Measurements from ENCODE around the gene GOLGA6B.
"Not testable (repeated sequence)": the region's sequence is repeated elsewhere in the genome, so short reads cannot be mapped to it uniquely, and the experiment has no call there.

GOLGA6B gene, protein sequence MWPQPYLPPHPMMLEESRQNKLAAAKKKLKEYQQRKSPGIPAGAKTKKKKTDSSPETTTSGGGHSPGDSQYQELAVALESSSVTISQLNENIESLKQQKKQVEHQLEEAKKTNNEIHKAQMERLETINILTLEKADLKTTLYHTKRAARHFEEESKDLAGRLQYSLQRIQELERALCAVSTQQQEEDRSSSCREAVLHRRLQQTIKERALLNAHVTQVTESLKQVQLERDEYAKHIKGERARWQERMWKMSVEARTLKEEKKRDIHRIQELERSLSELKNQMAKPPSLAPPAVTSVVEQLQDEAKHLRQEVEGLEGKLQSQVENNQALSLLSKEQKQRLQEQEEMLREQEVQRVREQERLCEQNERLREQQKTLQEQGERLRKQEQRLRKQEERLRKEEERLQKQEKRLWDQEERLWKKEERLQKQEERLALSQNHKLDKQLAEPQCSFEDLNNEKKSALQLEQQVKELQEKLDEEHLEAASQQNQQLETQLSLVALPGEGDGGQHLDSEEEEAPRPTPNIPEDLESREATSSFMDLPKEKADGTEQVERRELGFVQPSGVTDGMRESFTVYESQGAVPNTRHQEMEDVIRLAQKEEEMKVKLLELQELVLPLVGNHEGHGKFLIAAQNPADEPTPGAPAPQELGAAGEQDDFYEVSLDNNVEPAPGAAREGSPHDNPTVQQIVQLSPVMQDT
- total RNA-seq = 0.13 to 0.41 reads per million in 2 donors

DNA sequence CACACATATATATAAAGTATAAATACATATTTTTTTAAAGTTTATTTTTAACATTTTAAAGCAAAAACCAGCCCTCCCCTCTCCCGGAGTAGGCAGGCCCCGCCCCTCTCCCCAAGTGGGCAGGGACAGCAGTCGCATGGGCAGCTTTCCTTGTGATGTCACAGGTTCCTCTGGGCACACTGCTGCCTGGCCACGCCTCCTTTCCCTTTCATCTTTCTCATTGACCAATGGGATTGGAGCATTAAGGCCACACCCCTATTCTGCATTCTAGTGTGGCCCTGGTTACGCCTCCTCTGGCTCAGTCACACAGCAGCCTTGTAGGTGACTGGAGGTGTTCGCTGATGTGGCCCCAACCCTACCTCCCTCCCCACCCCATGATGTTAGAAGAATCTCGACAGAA is at the start of gene GOLGA6B:
Gene GOLGA6B (plus strand): TSS at position 301 of the 400 bp plus-strand sequence. CDS start 41 bp downstream, at position 342.
- not testable (repeated sequence) for DNase-seq

DNA sequence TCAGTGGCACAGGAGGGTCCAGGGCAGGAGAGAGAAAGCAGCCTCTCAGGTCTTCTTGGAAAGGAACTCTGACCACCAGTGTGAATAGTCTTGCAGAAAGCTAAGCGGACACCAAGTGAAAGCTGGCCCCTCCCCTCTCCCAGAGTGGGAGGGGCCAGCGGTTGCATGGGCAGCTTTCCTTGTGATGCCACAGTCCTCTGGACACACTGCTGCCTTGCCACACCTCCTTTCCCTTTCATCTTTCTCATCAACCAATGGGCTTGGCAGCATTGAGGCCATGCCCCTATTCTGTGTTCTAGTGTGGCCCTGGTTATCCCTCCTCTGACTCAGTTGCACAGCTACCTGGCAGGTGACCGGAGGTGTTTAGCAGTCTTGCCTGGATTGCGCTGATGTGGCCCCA is 49.7 kb upstream of the GOLGA6B start:
- DNase-seq = no peak

DNA sequence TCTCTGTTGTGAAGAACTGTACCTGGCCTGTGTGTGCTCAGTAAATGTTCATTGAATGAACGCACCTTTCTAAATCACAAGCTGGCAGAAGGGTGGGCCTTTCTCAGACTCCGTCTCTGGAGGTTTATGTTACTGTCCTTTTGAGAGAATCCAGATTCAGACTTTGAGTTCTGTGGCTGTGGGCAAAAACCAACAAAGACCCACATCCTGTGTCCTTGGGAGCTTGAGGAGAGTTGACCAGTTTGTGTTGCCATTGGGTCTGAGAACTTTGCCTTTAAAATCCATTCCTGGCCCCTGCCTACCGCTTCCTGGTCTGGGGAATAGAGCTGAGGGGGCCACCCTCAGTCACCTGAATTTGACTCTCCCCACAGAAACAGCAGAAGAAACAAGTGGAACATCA is 46.4 kb upstream of the GOLGA6B start:
- not testable (repeated sequence) for DNase-seq

DNA sequence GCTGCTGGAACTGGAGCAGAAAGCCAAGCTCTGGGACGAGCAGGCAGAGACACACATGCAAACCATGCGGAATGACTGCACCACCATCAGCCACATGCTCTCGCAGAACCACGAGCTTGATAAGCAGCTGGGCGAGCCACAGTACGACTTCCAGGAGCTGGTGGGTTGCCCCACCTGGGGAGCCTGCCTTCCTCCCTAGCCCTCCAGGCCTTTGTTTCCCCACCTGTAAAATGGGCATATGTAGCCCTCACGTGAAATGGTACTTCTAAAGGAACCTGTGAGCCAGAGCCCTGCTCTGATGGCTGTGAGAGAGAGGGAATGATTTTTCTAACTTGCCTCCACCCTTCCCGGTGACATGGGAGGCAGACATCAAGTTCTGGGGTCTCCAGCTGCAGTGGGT is 44.6 kb upstream of the GOLGA6B start:
- DNase-seq = no peak

DNA sequence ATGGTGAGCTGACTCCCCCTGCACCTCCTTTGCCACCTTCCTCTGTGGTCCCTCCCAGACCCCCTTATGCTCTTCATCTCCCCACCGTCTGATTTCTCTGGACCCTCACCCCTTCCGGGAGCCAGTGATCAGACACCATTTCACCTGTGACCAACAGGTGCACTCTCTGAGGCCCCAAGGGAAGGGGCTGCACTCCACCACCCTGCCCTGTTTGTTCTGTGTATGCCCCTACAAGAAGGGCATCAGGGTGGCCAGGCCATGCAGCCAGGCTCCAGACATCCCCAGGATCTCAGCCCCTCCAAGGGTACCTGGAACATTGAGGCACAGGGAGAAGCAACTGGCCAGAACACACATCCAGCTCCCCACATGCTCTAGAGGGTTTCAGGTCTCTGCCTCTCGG is 42.2 kb upstream of the GOLGA6B start:
- not testable (repeated sequence) for DNase-seq

DNA sequence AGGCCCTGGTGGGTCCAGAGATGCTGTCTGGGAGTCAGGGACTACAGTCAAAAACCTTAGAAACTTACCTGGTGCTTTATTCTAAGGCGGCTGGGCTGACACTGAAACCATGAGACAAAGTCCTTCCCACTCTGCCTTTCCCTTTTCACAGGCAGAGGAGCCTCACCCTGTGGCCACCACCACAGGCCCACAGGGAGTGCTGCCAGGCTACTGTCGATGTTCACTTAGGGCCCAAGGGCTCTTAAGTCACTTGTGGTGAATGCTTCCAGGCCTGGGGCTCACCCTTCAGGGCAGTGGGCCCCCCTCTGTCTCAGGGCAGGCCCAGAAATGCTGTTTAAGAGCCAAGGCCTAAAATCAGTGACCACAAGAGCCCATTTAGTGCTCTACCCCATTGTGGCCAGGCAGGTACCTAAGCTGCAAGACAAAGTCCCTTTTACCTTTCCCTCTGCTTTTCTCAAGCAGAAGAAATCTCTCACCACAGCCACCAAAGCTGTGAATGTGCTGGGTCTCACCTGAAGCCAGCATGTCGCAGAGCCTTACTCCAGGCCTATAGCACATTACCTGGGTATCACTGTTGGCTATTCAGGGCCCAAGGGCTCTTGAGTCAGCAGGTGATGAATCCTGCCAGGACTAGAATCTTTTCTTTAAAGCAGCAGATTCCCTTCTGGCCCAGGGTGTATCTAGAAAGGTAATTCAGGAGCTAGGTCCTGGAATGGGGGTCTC is 39.5 kb upstream of the GOLGA6B start:
- no peak for DNase-seq

DNA sequence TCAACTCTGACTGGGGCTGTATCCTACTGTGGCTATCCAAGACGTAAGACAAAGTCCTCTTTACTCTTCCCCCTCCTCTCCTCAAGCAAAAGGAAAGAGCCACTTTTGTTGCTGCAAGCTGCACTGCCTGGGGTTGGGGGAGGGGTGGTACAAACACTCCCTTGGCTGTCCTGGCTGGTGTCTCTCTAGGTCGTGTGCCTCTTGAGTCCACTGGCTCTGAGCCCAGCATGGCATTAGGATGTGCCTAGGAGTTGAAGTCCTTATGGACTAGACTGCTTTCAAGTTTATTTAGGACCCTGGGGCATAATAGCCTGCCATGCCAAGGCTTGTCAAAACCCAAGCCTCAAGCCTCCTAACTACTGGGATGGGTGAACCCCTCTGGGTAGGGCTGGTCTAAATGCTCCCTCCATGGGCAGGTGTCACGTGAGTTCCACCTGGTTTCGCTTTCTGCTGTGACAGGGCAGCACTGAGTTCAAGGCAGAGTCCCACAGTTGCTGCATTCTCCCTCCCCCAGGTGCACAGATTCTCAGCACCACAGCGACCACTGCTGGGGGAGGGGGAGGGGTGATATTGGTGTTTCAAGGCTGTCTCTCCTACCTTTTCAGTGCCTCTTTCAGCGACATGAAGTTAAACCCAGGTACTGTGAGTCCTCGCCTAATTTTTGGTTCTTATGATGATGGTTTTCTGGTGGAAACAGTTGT is 38.8 kb upstream of the GOLGA6B start:
- DNase-seq = not testable (repeated sequence)

DNA sequence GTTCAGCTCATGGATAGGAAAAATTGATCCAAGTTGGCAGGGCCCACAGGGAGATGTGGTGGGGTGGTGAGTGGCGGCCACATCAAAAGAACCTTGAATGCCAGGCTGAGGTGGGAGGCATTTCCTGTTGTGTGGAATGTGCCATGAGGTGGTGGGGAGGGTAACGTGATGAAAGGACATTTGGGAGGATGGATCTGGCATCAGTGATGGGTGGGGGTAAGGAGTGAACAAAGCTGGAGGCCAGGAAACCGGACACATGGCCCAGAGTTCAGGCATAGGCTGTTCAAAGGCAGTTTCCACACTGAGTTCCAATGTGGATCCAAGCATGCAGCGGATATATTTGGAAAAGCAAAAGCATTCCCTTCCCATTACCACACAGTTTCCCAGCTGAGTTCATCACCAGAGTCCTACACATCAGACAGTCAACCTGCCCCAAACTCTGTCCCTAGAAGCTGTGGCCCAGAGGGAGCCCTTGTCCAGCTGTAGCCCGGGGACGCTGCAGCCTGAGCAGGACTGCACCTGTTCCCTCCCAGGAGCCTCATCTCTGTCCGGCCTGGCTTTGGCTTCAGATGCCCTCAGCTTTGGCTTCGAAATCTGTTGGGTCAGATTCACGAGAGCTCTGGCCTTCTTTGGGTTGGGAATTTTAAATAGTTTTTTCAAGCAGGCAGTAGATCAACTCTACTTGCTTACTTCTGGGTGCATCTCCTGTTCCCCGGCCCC is 37.8 kb upstream of the GOLGA6B start:
- DNase-seq = no peak

DNA sequence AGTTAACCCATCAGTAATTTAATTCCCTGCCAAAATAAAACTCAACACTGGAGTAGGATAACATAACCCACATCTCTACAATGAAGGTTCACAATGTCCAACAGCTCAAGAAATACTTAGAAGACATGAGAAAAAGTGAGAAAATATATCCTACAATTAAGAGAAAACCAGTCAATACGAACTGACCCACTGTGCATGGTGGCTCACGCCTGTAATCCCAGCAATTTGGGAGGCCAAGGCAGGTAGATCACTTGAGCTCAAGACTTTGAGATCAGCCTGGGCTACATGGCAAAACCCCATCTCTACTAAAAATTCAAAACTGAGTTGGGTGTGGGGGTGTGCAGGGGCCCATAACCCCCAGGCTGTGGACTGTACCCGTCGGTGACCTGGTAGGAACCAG is 30.6 kb upstream of the GOLGA6B start:
- DNase-seq = not testable (repeated sequence)

DNA sequence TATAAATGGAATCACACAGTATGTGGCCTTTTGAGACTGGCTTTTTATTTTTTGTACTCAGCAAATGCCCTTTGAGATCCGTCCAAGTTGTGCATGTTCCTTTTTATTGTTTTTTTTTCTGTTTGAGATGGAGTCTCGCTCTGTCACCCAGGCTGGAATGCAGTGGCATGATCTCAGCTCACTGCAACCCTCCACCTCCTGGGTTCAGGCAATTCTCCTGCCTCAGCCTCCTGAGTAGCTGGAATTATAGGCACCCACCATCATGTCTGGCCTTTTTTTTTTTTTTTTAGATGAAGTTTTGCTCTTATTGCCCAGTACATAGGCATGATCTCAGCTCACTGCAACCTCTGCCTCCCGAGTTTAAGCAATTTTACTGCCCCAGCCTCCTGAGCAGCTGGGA is 28.3 kb upstream of the GOLGA6B start:
- not testable (repeated sequence) for DNase-seq

DNA sequence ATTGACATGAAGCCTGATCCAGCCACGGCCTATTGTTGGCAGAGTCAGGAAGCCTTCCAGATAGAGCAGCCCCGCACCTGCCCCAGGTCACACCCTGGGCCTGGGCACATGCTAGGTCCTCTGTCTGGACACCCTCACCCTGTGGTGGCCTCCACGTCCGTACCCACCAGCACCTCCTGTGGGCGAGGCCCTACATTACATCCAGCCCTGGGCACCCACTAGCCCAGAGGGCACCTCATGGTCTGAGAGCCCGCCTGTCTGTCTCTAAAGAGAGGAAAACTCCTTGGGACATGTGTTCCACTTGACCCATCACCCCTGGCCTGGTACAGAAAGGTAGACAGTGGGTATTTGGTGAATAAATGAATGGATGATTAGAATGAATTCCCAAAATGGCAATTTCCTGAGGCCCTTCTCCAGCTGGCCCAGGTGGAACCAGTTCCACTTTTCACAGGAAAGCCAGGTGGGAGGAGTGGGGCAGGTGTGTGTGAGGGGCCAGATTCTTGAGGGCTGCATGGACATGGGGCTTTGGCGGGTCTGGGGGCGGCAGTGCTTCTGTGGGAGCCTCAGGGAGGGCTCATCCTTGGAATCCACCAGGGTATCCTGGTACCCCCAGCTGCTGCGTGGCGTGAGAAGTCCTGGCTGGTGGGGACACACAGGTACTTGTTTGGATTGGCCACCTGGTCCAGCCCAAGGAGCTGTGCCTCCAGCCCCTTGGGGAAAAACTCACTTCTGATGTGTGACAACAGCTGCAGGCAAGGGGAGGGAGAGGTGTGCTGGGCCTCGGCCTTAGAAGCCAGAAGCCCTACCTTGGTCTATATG is 26.0 kb upstream of the GOLGA6B start:
- DNase-seq = not testable (repeated sequence)

DNA sequence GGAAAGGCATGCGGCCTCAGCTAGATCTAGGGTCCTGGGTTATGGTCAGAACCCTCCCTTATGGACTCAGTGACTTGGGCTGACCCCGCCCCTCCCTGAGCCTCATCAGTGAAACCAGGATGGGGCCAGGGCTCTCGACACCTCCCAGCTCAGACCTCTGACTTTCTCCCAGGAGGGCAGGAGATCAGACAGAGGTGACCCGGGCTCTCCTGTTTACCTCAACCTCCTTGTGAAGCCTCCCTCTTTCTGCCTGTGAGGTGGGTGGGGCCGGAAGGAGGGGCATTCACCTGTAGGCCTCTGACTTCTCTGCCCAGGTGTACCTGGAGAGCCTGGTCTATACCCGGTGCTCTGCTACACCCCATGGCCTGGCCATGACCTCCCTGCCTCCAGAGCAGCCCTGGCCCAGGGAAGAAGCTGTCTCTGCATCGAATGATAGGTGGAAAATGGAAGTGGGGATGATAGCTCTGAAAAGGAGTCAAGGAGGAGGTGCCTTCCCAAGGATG is 25.4 kb upstream of the GOLGA6B start:
- not testable (repeated sequence) for DNase-seq

DNA sequence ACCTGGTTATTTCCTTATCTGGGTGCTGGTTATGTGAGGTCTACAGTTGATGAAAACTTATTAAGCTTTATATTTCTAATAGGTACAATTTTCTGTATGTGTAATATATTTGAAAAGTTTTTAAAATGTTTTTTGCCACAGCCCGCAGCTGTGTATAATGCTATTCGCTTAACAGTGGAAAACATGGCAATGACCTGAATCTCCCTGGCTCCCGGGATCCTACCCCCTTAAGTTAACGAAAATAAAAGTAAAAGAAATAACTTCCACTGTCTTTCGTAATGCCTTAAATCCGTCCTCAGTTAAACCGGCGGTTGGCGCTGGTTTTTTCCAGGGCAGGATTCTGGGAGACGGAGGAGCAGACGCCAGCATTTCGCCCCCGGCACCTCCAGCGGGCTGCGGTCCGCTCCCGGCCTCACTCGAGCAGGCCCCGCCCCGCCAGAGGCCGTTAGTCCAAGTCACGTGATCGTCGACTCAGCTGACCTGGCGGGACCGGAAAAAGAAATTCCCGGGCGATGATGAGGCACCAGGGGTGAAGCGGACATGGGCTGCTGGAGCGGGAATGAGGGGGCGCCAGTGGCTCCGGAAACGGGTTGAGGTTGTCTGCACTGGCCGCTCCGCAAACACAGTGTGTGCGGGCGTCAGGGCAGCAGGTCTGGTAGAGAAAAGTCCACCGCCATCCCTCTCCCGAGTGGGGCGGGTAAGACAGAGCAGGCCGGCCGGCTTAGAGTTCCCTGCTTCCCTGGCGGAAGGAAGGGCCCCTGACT is 17.8 kb upstream of the GOLGA6B start:
- not testable (repeated sequence) for DNase-seq

DNA sequence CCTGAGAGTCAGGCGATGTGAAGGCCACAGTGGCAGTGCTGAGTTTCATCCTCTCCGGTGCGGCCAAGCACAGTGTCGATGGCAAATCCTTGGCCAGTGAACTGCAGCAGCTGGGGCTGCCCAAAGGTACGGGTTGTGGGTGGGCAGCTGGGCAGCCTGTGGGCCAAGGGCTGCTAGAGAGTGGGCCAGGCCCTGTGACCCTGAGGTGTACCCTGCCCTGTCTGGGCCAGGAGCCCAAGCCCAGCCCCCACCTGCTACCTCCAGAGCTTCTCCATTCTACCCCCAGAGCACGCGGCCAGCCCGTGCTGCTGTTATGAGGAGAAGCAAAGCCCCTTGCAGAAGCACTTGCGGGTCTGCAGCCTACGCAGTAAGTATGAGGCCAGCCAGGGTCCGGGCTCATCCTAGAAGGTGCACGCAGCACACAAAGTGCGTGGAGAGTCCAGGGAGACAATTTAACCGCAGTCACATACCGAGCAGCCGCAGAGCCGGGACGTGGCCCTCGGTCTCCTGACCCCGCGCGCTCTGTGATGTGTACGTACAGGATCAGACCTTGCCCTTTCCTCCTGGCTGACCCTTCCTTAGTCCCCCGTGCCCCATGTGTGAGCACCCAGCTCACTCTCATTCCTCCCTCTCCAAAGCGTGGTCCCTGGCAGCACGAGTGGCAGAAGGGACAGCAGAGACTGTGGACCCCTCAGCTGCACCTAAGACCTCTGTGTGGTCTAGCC is 14.6 kb upstream of the GOLGA6B start:
- DNase-seq = not testable (repeated sequence)

DNA sequence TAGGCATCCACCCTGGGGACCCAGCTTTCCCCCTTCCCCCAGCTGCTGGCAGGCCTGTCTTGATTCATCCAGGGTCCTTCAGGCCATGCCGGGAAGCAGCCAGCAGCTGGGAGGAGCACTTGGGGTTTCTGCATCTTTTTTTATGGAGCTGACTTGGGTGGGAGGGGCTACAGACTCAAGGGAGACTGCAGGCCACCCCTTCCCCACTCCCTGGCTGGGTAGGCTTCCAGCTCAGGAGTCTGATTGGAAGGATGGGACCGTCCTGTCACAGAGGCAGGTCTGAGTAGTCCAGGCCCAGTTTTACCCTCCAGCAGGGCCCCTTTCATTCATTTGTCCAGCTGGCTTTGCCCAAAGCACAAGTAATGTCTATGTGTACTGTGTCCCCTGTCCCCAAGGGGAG is 12.2 kb upstream of the GOLGA6B start:
- not testable (repeated sequence) for DNase-seq

DNA sequence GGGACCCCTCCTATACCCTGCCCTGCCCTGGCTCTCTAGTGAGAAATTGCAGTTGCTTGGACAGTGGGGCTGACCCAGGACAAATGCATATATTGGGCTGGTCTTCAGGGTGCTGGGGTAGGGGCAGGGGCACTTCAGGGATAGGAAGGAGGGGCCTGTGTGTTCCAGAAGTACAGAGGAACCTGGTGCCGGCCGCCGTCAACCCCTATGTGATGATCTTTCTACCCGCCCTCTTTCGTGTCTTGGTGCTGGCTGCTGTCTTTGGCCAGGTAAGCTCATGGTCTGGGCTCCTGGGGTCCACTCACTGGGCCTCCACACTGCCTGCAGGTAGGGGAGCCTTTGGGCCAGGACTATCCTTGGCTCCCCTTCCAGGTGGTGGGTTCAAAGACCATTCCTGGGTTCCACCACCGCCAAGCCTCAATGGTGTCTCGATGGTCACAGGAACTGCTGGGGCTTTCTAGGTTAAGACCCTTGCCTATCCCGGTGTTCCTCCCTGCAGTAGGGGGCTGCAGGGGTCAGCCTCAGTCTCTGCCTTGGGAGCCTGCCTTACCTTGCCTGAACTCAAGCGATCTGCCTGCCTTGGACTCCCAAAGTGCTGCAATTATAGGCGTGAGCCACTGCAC is 5.8 kb upstream of the GOLGA6B start:
- not testable (repeated sequence) for DNase-seq

DNA sequence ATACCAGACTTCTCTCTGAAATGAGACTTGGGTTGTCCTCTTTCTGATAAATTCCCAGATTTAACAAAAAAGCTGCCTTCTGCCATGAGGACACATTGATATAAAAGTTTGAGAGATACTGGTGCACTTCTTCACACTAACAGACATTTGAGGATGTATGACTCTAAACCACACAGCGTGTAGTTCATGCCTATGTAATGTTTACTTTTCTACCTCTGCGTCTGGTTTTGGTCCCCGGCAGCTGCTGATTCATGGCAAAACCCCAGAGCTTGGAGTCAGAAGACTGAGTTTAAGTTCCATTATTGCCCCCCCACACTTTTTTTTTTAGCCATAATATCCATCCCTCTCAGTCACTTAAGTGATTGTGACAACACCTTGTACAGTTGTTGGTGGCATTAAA is 1.5 kb downstream of the GOLGA6B start:
- not testable (repeated sequence) for DNase-seq

DNA sequence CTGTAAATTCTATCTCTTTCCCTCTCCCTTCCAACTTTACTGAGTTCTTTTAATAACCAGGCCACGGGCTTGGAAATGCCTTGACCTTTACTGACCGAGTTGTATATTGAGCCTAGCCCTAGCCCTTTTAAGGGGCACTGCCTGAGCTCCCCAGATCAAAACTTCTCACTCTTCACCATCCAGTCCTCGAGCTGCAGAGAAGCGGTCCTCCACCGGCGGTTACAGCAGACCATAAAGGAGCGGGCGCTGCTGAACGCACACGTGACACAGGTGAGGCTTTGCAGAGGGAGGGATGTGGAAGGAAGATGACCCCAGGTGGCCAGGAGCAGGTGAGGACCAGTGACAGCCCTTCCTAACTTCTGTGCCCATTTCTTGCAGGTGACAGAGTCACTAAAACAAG is 6.6 kb downstream of the GOLGA6B start:
- not testable (repeated sequence) for DNase-seq

DNA sequence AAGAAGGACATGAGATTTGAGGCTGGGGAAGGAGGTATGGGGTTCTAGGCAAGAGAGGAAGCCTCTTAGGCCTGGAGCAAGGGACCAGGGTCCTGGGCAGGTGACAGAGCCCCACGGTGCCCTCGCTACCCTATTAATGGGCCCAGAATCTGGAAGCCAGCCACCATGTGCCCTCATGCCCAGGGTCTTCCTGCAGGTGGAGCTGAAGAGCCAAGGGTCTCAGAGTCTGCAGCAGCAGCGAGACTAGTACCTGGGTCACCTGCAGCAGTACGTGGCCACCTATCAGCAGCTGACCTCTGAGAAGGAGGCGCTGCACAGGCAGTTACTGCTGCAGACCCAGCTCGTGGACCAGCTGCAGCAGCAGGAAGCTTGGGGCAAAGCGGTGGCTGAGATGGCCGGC is 9.4 kb downstream of the GOLGA6B start:
- not testable (repeated sequence) for DNase-seq

All from activated gamma-delta T cell (primary cell).